ENCODE measurements around the gene NEUROG1. TPM values are rescaled to one million over a fixed set of nuclear protein-coding genes. Genes with fewer than 3 reads are reported as not detected.

Gene NEUROG1
- total and polyA plus RNA-seq, 2 of the 13 experiments (the other 11 are each of a cell fraction or from before 2014, with no cell fraction given) = not detected

DNA sequence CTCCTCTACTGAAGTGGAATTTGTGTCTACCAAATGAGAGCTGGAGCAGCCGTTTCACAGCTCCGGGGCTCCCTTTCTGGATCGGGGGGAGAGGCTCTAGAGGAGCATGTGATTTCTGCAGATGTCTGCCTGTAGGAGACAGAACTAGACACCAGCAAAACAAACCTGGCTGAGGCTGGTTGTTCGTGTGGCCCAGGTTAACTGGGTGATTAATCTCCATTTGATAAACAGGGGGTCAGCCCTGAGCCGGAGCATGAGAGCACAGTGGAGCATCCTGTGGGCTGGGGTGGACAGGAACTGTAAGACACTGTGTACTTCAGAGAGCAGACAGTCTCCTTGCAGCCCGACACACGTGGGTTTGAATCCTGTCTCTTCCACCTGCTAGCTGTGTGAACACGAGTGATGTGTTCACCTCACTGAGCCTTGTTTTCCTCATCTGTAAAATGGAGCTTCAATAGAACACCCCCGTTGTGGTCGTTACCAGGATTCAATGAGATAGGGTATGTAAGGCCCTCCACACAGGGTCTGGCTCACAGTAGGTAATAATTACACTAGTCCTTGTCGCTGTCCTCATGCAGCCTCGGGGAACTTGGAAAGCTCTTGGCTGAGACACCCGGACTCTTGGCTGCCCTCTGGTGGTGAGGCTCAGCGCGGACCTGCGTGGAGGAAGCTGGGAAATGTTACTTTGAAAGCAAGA lies 30.1 kb upstream of the NEUROG1 start (continued):
- TF ChIP-seq ZFP82 (CRISPR knock-in tag; IDR thresholded peaks at IDR 0.05; ENCODE audit: borderline replicate concordance) (no peak), ZSCAN29 (CRISPR knock-in tag; conservative IDR thresholded peaks at IDR 0.05) (no peak), WIZ (CRISPR knock-in tag; IDR thresholded peaks at IDR 0.05) (no peak), ZNF670 (CRISPR knock-in tag; IDR thresholded peaks at IDR 0.05; ENCODE audit: borderline replicate concordance) (no peak), MAFG (CRISPR knock-in tag; IDR thresholded peaks at IDR 0.05) (no peak), CEBPG (CRISPR knock-in tag; IDR thresholded peaks at IDR 0.05) (no peak), ZBTB8A (CRISPR knock-in tag; IDR thresholded peaks at IDR 0.05; ENCODE audit: borderline replicate concordance, low read depth) (no peak), ZNF121 (CRISPR knock-in tag; IDR thresholded peaks at IDR 0.05) (no peak), ZNF143 (CRISPR knock-in tag; IDR thresholded peaks at IDR 0.05) (peak; percentile 63), ZNF629 (CRISPR knock-in tag; conservative IDR thresholded peaks at IDR 0.05) (peak; percentile 72), IKZF1 (IDR thresholded peaks at IDR 0.05) (no peak), CREM (IDR thresholded peaks at IDR 0.05) (no peak), CREM (CRISPR knock-in tag; IDR thresholded peaks at IDR 0.05) (no peak), NR2F6 (IDR thresholded peaks at IDR 0.05) (no peak), NR2F6 (CRISPR knock-in tag; IDR thresholded peaks at IDR 0.05) (no peak), SIX4 (CRISPR knock-in tag; IDR thresholded peaks at IDR 0.05) (no peak), DMAP1 (CRISPR knock-in tag; IDR thresholded peaks at IDR 0.05) (no peak), TBL1XR1 (IDR thresholded peaks at IDR 0.05; ENCODE audit: borderline replicate concordance, low read length, partially characterized antibody) (no peak), KDM2A (CRISPR knock-in tag; IDR thresholded peaks at IDR 0.05; ENCODE audit: borderline replicate concordance, low read depth) (peak; percentile 31; the same call in 1 of the 2 replicates), ADNP (CRISPR knock-in tag; IDR thresholded peaks at IDR 0.05) (no peak)
- TF ChIP-seq, protein P1, sequence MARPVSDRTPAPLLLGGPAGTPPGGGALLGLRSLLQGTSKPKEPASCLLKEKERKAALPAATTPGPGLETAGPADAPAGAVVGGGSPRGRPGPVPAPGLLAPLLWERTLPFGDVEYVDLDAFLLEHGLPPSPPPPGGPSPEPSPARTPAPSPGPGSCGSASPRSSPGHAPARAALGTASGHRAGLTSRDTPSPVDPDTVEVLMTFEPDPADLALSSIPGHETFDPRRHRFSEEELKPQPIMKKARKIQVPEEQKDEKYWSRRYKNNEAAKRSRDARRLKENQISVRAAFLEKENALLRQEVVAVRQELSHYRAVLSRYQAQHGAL (CRISPR knock-in tag; IDR thresholded peaks at IDR 0.05; ENCODE audit: not compliant biosample characterization) = no peak
- TF ChIP-seq, protein P2, sequence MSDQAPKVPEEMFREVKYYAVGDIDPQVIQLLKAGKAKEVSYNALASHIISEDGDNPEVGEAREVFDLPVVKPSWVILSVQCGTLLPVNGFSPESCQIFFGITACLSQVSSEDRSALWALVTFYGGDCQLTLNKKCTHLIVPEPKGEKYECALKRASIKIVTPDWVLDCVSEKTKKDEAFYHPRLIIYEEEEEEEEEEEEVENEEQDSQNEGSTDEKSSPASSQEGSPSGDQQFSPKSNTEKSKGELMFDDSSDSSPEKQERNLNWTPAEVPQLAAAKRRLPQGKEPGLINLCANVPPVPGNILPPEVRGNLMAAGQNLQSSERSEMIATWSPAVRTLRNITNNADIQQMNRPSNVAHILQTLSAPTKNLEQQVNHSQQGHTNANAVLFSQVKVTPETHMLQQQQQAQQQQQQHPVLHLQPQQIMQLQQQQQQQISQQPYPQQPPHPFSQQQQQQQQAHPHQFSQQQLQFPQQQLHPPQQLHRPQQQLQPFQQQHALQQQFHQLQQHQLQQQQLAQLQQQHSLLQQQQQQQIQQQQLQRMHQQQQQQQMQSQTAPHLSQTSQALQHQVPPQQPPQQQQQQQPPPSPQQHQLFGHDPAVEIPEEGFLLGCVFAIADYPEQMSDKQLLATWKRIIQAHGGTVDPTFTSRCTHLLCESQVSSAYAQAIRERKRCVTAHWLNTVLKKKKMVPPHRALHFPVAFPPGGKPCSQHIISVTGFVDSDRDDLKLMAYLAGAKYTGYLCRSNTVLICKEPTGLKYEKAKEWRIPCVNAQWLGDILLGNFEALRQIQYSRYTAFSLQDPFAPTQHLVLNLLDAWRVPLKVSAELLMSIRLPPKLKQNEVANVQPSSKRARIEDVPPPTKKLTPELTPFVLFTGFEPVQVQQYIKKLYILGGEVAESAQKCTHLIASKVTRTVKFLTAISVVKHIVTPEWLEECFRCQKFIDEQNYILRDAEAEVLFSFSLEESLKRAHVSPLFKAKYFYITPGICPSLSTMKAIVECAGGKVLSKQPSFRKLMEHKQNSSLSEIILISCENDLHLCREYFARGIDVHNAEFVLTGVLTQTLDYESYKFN (CRISPR knock-in tag; conservative IDR thresholded peaks at IDR 0.05) = no peak
- TF ChIP-seq, protein P3, sequence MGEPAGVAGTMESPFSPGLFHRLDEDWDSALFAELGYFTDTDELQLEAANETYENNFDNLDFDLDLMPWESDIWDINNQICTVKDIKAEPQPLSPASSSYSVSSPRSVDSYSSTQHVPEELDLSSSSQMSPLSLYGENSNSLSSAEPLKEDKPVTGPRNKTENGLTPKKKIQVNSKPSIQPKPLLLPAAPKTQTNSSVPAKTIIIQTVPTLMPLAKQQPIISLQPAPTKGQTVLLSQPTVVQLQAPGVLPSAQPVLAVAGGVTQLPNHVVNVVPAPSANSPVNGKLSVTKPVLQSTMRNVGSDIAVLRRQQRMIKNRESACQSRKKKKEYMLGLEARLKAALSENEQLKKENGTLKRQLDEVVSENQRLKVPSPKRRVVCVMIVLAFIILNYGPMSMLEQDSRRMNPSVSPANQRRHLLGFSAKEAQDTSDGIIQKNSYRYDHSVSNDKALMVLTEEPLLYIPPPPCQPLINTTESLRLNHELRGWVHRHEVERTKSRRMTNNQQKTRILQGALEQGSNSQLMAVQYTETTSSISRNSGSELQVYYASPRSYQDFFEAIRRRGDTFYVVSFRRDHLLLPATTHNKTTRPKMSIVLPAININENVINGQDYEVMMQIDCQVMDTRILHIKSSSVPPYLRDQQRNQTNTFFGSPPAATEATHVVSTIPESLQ (CRISPR knock-in tag; conservative IDR thresholded peaks at IDR 0.05) = no peak
- TF ChIP-seq, protein P4, sequence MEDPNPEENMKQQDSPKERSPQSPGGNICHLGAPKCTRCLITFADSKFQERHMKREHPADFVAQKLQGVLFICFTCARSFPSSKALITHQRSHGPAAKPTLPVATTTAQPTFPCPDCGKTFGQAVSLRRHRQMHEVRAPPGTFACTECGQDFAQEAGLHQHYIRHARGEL (CRISPR knock-in tag; IDR thresholded peaks at IDR 0.05) = no peak
- TF ChIP-seq, protein P5, sequence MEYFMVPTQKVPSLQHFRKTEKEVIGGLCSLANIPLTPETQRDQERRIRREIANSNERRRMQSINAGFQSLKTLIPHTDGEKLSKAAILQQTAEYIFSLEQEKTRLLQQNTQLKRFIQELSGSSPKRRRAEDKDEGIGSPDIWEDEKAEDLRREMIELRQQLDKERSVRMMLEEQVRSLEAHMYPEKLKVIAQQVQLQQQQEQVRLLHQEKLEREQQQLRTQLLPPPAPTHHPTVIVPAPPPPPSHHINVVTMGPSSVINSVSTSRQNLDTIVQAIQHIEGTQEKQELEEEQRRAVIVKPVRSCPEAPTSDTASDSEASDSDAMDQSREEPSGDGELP (IDR thresholded peaks at IDR 0.05; ENCODE audit: borderline replicate concordance, low read depth) = no peak
